Nephron (organoid): ENCODE data around the gene NOL6.
A peak's percentile ranks its signal among the peaks of the same experiment; 100 is the strongest.

Experiments
- H3K27ac Mint-ChIP-seq, 3 experiments: 2 replicates each; pipeline ENCODE4 v1.8.0; 2020; ENCODE audit warnings: mixed read lengths in 3 of 3, mild to moderate bottlenecking in 2 of 3, moderate library complexity in 1 of 3
- H3K27me3 Mint-ChIP-seq: 2 replicates; pipeline ENCODE4 v1.8.0; 2021; ENCODE audit warnings: low read depth, mild to moderate bottlenecking, moderate library complexity, mixed read lengths
- H3K36me3 Mint-ChIP-seq: 2 replicates; pipeline ENCODE4 v1.8.0; 2020; ENCODE audit warnings: low read depth, mixed read lengths
- H3K4me1 Mint-ChIP-seq: 2 replicates; pipeline ENCODE4 v1.8.0; 2020; ENCODE audit warnings: mixed read lengths
- H3K4me3 Mint-ChIP-seq, 3 experiments: 2 replicates each; pipeline ENCODE4 v1.8.0; 2020; ENCODE audit warnings: mild to moderate bottlenecking in 3 of 3, mixed read lengths in 3 of 3, moderate library complexity in 2 of 3
- H3K9me3 Mint-ChIP-seq: 2 replicates; pipeline ENCODE4 v1.8.0; 2020; ENCODE audit warnings: mixed read lengths
- CTCF ChIP-seq, 3 experiments: fragments of 200-600 bp; sonication (generic); IDR thresholded peaks; one replicate each; pipeline ENCODE4 v1.5.0; 2021; ENCODE audit warnings: antibody characterized with exemption in 3 of 3; ENCODE audit not compliant: unreplicated experiment in 3 of 3

The NOL6 gene

GRCh38 chr9:33415501-33416038, 58.2 kb downstream of the NOL6 start:
- no peaks in the 10 kb centered on the region for H3K36me3 Mint-ChIP-seq
- peaks cover 11% of the 10 kb centered on the region for H3K27me3 Mint-ChIP-seq
- peak; percentile 42 to 60 (median 58) for TF ChIP-seq CTCF (IDR thresholded peaks at IDR 0.05; ENCODE audit: unreplicated experiment in 3 of 3)

GRCh38 chr9:33414889-33415500, 58.7 kb downstream of the NOL6 start:
- H3K27me3 Mint-ChIP-seq: peaks cover 11% of the 10 kb centered on the region
- H3K36me3 Mint-ChIP-seq: no peaks in the 10 kb centered on the region
- TF ChIP-seq CTCF (IDR thresholded peaks at IDR 0.05; ENCODE audit: unreplicated experiment in 3 of 3): no peak
- H3K4me3 Mint-ChIP-seq: no peak overlapping the region
- peak overlapping the region in 1 of 3 experiments; percentile 42 for H3K27ac Mint-ChIP-seq
- H3K9me3 Mint-ChIP-seq: no peaks in the 10 kb centered on the region
- H3K4me1 Mint-ChIP-seq: peaks cover 15% of the 10 kb centered on the region

More at GRCh38 chr9:33415501-33416038, 58.2 kb downstream of the NOL6 start:
- Mint-ChIP-seq H3K4me1 (peaks cover 15% of the 10 kb centered on the region), H3K27ac (peak overlapping the region in 1 of 3 experiments; percentile 42), H3K4me3 (no peak overlapping the region), H3K9me3 (no peaks in the 10 kb centered on the region)

- Mint-ChIP-seq H3K27me3 (peaks cover 11% of the 10 kb centered on the region), H3K4me3 (no peak overlapping the region), H3K9me3 (no peaks in the 10 kb centered on the region), H3K4me1 (peaks cover 15% of the 10 kb centered on the region), H3K36me3 (no peaks in the 10 kb centered on the region), H3K27ac (peak overlapping the region in 2 of 3 experiments; percentile 20 to 49)
- TF ChIP-seq CTCF (IDR thresholded peaks at IDR 0.05; ENCODE audit: unreplicated experiment in 3 of 3): no peak
These were observed 59.5 kb downstream of the NOL6 start for GRCh38 chr9:33414268-33414667.
